ENCODE results near the gene KPNB1. TPM values are rescaled to one million over a fixed set of nuclear protein-coding genes. Genes with fewer than 3 reads are reported as not detected.

Gene KPNB1
- total RNA-seq, 6 donors from 2014 or later: 162 to 223 (median 175) TPM

GRCh38 chr17:47704736-47705135, 55.0 kb downstream of the KPNB1 start:
- Histone ChIP-seq H3K27ac (peak overlapping the region in 1 of 4 donors; percentile 40), H3K27me3 (no peaks in the 10 kb centered on the region), H3K4me3 (no peak overlapping the region), H3K36me3 (peaks cover 0 to 29% (median 16%) of the 10 kb centered on the region in 4 donors), H3K4me1 (peaks cover 15 to 54% (median 32%) of the 10 kb centered on the region in 4 donors), H3K9me3 (no peaks in the 10 kb centered on the region)
- WGBS, 2 donors: 70 to 73% methylated on average over 6 of the region's 6 CpGs
- no peak for TF ChIP-seq EP300 (IDR thresholded peaks at IDR 0.05)
- no peak for TF ChIP-seq POLR2A (IDR thresholded peaks at IDR 0.05)
- no peak for TF ChIP-seq POLR2AphosphoS5 (IDR thresholded peaks at IDR 0.05)
- no peak for TF ChIP-seq CTCF (IDR thresholded peaks at IDR 0.05)
- ATAC-seq (ENCODE audit: low FRiP score in 2 of 2) (no peak), DNase-seq (no peak)

- DNase-seq: no peak
- Histone ChIP-seq H3K27ac (peak overlapping the region in 2 of 4 donors; percentile 39 to 44), H3K27me3 (no peaks in the 10 kb centered on the region), H3K9me3 (no peaks in the 10 kb centered on the region), H3K36me3 (peaks cover 3 to 30% (median 21%) of the 10 kb centered on the region in 4 donors), H3K4me3 (no peak overlapping the region), H3K4me1 (peaks cover 15 to 54% (median 32%) of the 10 kb centered on the region in 4 donors)
- ATAC-seq (ENCODE audit: low FRiP score in 2 of 2): no peak
- WGBS, 2 donors: 56 to 69% methylated on average over 9 to 12 of the region's 12 CpGs
- TF ChIP-seq CTCF (IDR thresholded peaks at IDR 0.05): no peak
- TF ChIP-seq POLR2AphosphoS5 (IDR thresholded peaks at IDR 0.05): no peak
- no peak for TF ChIP-seq EP300 (IDR thresholded peaks at IDR 0.05)
- no peak for TF ChIP-seq POLR2A (IDR thresholded peaks at IDR 0.05)
Measured at GRCh38 chr17:47705536-47706530, 56.1 kb downstream of the KPNB1 start.

- peaks cover 15 to 54% (median 32%) of the 10 kb centered on the region in 4 donors for H3K4me1 ChIP-seq
- no peak for ATAC-seq (ENCODE audit: low FRiP score in 2 of 2)
- DNase-seq: no peak
- no peaks in the 10 kb centered on the region for H3K27me3 ChIP-seq
- peak overlapping the region in 2 of 4 donors; percentile 38 to 40 for H3K27ac ChIP-seq
- H3K36me3 ChIP-seq: peaks cover 3 to 32% (median 17%) of the 10 kb centered on the region in 4 donors
- H3K9me3 ChIP-seq: no peaks in the 10 kb centered on the region
- 81% methylated on average over 4 of the region's 4 CpGs for WGBS, 2 donors
- no peak overlapping the region for H3K4me3 ChIP-seq
- no peak for TF ChIP-seq POLR2AphosphoS5 (IDR thresholded peaks at IDR 0.05)
- no peak for TF ChIP-seq POLR2A (IDR thresholded peaks at IDR 0.05)
- TF ChIP-seq CTCF (IDR thresholded peaks at IDR 0.05): no peak
- TF ChIP-seq EP300 (IDR thresholded peaks at IDR 0.05): no peak
Measured at GRCh38 chr17:47707056-47707804, 57.5 kb downstream of the KPNB1 start.

- Histone ChIP-seq H3K27me3 (no peaks in the 10 kb centered on the region), H3K4me3 (no peak overlapping the region), H3K9me3 (no peaks in the 10 kb centered on the region), H3K36me3 (peaks cover 3 to 32% (median 17%) of the 10 kb centered on the region in 4 donors), H3K4me1 (peaks cover 15 to 50% (median 30%) of the 10 kb centered on the region in 4 donors), H3K27ac (no peak overlapping the region)
- DNase-seq: no peak
- WGBS, 2 donors: 87 to 96% methylated on average over 2 to 3 of the region's 3 CpGs
- no peak for ATAC-seq (ENCODE audit: low FRiP score in 2 of 2)
- no peak for TF ChIP-seq EP300 (IDR thresholded peaks at IDR 0.05)
- TF ChIP-seq POLR2A (IDR thresholded peaks at IDR 0.05): no peak
- TF ChIP-seq CTCF (IDR thresholded peaks at IDR 0.05): no peak
- no peak for TF ChIP-seq POLR2AphosphoS5 (IDR thresholded peaks at IDR 0.05)
Measured at GRCh38 chr17:47707884-47708283, 58.2 kb downstream of the KPNB1 start.
